ENCODE measurements around the gene ELMO3.

ELMO3 gene

DNA sequence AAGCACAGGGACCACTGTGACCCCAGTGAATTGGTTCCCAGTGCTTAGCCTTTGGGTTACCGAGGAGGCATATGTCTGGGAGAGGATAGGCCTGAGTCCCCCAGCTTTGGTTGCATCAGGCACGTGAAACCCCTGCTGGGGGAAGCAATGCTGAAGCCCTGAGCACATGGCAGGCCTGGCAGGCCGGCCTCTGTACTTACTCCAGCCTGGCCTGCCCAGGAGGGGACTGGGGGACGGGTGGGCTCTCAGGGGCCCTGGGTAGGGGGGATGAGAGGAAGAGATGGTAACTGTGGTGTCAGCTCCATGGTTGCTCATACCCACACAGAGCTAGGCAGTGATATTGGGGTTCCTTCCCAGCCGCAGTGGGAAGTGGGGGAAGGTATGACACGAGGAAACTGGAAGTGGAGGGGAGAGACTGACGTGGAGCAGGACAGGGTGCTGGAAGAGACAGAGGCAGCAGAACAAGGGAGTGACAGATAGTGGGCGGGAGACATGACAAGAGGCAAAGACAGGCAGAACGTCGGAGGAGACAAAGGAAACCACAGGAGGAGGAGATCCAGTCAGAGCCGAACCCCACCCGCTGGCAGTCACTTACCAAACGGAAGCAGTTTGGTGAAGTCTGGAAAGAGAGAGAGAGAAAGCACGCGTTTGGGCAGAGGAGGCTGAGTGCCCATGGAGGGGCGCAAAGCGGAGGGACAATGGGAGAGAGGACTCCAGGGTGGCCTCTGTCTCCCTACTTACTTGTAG lies 37.1 kb downstream of the ELMO3 start:
- DNase-seq (ENCODE audit: extremely low spot score, insufficient read length, low read depth) (no peak), FAIRE-seq (no peak)

DNA sequence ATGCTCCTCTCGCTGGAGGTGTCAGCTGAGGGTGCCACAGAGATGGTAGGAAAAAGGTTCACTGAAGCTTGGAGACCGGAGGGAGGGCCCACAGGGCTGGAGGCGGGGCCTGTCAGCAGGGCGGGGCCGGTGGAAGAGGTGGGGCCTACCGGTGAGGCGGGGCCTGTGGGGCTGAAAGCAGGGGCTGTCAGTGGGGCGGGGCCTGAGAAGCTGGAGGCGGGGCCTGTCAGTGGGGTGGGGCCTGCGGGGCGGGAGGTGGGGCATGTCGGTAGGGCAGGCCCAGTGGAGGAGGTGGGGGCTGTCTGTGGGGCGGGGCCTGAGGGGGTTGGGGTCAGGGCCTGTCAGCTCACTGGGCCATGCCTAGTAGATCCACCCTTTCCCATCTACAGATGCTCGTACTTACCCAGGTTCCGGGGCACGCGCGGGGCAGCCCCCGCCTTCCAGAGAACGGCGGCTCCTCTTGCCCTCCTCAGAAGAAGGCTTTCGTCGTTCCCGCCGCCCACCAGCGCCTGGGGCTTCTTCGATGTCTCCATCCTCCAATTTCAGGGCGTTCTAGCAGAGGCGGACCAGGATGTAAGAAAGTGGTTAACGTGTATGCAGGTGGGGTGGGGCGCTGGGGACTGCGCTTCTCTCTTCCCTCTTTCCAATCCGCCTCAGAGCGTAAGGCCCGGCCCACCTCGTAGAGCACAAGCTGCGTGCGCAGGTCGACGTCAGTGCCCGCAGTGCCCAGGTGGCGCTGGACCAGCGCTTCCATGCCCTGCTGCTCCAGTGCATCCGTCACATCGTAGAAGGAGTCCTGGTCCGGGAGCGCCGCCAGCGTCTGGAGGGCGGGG lies 37.8 kb downstream of the ELMO3 start:
- FAIRE-seq (peak; percentile 73), DNase-seq (ENCODE audit: extremely low spot score, insufficient read length, low read depth) (peak; percentile 58)

DNA sequence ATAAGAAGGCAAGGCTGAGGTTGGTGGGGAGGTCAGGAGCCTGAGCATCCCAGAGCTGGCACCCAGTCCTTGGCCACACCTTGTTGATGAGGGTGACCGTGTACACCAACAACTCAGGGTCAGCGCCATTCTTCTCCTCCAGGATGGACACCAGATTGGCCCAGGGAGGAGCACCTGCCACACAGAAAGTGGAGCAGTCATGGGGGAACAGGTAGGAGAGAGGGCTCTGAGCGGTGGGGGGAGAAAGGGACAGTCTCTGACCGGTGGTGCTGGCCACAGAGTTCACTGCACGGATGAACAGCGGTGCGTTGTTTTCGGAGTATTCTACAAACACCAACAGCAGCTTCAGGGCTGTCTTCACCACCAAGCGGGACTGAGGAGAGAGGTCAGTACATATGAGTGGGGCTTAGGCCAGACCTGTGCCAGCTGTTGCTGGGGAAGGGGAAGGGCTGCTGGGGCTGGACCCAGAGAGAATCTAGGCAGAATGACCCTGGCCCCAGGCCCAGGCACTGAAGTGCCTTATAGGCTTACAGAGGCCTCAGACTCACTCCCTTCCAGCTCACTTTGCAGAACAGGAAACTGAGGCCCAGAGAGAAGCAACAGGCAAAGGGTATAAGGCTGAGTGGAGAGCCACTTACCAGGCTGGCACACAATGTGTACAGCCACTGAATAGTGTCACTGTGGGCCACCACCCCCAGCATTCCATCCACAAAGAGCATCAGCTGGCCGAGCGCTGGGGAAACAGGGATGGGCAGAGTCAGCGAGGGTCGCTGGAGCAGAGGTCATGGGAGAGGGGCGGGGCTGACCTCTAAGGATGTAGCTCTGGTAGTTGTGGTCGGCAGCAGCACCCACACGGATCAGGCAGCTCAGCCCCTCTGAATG lies 38.7 kb downstream of the ELMO3 start:
- FAIRE-seq, result no peak

GRCh38 chr16:67238278-67238575 lies 39.3 kb downstream of the ELMO3 start:
- DNase-seq (ENCODE audit: extremely low spot score, insufficient read length, low read depth) (no peak), FAIRE-seq (no peak)

More for the DNA sequence above, 38.7 kb downstream of the ELMO3 start:
- DNase-seq (ENCODE audit: extremely low spot score, insufficient read length, low read depth), result no peak

DNA sequence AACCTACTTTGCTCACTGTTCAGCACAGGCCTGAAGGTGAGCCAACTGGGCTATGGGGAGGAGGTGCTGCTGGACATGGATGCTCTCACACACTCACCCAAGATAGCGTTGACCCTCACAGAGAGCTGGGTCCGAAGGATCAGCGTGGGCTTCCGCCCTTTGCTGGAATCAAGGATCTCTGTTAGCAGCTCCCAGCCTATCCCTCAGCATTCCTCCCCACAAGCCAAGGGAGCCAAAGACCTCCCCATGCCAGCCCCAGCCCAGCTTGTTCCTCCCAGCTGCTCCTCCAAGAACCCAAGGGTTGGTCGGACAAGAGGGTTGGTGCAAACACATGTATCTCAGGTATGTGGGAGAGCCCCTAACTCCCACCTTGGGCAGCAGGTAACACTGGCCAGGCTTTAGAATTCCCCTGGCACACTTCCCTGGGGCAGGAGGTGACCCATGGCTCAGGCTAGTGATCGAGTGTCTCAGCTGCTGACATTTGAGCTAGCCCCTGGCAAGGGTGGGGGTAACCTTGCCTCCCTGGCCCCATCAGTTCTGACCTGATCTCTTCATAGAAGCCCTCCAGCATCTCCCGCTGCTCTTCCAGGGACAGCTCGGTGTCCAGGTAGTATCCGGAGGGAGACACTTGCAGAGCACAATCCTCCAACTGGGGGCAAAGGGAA lies 40.0 kb downstream of the ELMO3 start:
- DNase-seq (ENCODE audit: extremely low spot score, insufficient read length, low read depth), result no peak
- FAIRE-seq, result no peak

DNA sequence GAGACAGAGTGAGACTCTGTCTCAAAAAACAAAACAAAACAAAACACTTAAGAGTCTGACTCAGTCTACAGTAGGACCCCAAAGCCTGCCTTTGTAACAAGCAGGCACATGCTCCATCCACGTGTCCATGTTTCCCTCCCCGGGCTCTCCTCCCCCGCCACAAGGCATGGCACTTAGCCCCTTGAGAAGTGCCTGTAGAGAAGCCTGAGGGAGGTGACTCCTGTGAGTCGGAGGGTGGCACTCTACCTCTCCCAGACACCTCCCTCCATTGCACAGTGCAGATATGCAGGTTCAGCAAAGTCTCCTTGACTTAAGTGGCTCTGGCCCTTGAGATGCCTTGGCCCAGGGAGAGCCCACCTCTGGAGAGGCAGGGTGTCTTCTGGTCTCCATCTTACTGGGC lies 41.6 kb downstream of the ELMO3 start:
- FAIRE-seq, result no peak
- no peak for DNase-seq (ENCODE audit: extremely low spot score, insufficient read length, low read depth)

- DNase-seq (ENCODE audit: extremely low spot score, insufficient read length, low read depth), result no peak
These were observed 42.3 kb downstream of the ELMO3 start for GRCh38 chr16:67241008-67241900.

DNA sequence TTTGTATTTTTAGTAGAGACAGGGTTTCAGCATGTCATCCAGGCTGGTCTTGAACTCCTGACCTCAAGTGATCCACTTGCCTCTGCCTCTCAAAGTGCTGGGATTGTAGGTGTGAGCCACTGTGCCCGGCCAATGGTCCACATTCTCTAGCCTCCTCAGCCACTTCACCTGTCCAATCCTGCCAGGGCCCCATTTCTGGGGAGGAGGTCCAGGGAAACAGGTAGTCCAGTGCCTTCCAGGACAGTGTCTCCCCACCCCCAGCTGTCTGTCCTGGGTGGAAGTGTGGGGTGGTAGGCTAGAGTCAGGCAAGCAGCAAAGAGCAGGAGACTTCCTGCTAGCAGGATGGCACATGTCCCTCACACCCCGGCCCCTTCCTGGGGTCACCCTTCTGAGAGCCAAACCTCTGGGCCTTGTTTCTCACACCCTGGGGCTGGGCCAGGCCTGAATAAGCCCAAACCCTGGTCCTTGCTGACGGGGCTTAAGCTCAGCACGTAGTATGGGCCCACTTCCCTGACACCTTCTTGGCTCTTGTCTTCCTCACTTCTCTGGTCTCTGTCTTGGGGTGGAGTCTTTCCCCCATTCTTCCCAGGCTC lies 43.3 kb downstream of the ELMO3 start:
- FAIRE-seq (no peak), DNase-seq (ENCODE audit: extremely low spot score, insufficient read length, low read depth) (no peak)

More at GRCh38 chr16:67241008-67241900, 42.3 kb downstream of the ELMO3 start:
- no peak for FAIRE-seq

- FAIRE-seq (no peak), DNase-seq (ENCODE audit: extremely low spot score, insufficient read length, low read depth) (no peak)
These were observed 44.5 kb downstream of the ELMO3 start for GRCh38 chr16:67243481-67243880.

- FAIRE-seq (peak; percentile 97), DNase-seq (ENCODE audit: extremely low spot score, insufficient read length, low read depth) (peak; percentile 75)
These were observed 45.7 kb downstream of the ELMO3 start for GRCh38 chr16:67244387-67245185.

DNA sequence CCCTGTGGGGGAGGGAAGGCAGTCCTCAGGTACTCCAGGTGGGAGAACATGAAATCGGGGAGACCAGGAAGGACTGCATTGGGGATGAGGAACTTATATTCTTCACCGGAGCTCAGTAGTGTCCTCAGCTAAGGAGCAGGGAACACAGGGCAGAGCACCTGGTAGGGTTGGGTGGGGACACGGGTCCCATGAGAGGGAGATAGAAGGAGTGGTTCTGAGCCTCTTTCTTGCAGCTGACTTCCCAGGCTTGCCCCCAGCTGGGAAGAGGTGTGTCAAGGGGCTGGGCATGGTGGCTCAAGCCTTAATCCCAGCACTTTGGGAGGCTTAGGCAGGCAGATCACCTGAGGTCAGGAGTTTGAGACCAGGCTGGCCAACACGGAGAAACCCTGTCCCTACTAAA lies 46.3 kb downstream of the ELMO3 start:
- FAIRE-seq, result no peak

GRCh38 chr16:67245674-67246080 lies 46.7 kb downstream of the ELMO3 start:
- DNase-seq (ENCODE audit: extremely low spot score, insufficient read length, low read depth) (no peak), FAIRE-seq (no peak)

More for the DNA sequence above, 46.3 kb downstream of the ELMO3 start:
- no peak for DNase-seq (ENCODE audit: extremely low spot score, insufficient read length, low read depth)

DNA sequence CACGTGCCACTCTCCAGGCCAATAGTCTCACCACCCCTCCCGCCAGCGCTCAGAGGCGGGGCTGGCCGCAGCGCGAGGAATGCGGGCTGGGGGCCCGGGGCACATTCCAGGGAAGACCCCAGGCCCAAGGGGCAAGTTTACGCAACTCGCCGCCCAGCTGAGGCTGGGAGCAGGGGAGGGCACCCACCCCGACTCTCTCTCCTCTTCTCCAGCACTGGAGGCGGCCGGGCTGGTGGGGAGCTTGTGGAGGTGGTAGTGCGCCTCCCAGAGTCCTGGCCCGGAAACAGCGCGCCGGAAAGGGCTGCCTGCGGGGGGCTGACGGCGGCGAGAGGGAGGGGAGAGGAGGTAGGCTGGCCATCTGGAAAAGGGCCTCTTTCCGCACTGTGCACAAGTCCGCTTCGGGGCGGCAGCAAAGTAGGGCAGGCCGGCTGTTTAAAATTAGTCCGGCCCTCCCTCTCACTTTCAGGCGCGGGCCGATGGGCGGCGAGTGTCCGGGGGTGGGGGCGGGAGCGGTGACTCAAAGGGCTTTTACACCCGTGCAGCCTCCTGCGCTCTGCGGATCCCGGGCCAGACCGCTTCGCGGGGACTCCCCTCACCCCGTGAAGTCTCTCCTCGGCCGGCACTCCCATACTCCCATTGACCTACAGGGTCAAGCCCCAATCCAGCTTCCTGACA lies 47.3 kb downstream of the ELMO3 start:
- no peak for DNase-seq (ENCODE audit: extremely low spot score, insufficient read length, low read depth)
- FAIRE-seq, result peak; percentile 67

DNA sequence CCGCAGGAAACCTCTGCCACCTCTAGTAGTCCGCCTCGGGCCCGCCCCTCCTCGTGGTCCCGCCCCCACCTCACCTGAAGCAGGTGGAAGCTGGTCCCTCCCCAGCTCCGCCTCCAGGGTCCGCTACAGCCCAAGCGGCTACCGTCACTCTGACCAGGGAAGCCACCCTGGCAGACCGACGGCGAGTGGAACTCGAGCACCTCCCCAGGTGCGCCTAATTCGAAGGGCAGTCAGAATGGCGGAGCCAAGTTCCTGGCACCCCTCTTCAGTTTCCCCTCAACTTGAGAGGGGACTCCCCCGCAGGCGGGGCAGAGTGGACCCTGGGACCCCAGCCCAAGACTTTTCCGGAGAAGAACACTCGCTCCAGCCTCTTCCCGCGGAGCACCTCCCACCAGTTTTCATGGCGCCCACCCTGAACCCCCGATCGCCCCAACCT lies 47.8 kb downstream of the ELMO3 start:
- DNase-seq (ENCODE audit: extremely low spot score, insufficient read length, low read depth), result no peak
- no peak for FAIRE-seq

GRCh38 chr16:67247192-67248072 lies 48.5 kb downstream of the ELMO3 start, which contains the start of gene FHOD1:
Gene FHOD1, minus strand, starts transcription at chr16:67247481. Its CDS starts 71 bp downstream, at chr16:67247410.
- DNase-seq (ENCODE audit: extremely low spot score, insufficient read length, low read depth), result peak; percentile 93
- FAIRE-seq, result peak; percentile 96

GRCh38 chr16:67248073-67248400 lies 49.1 kb downstream of the ELMO3 start:
- no peak for DNase-seq (ENCODE audit: extremely low spot score, insufficient read length, low read depth)
- FAIRE-seq, result no peak

All from GM18507 (cell line).